Duodenal mucosa (tissue), 2 donors: ENCODE data around the gene RNF130.

Experiments used
- H3K27ac ChIP-seq: one replicate; pipeline ENCODE4 v1.7.0; 2013; ENCODE audit warnings: low read depth, low read length
- H3K27me3 ChIP-seq, 2 donors: one replicate each; pipeline ENCODE4 v1.7.0; 2013; ENCODE audit warnings: low read length in 2 of 2, control low read depth in 1 of 2; ENCODE audit not compliant: insufficient read depth in 2 of 2, control insufficient read depth in 1 of 2
- H3K36me3 ChIP-seq, 2 donors: one replicate each; pipeline ENCODE4 v1.7.0; 2013; ENCODE audit warnings: low read length in 2 of 2, control low read depth in 1 of 2; ENCODE audit not compliant: insufficient read depth in 2 of 2, control insufficient read depth in 1 of 2
- H3K4me1 ChIP-seq, 2 donors: one replicate each; pipeline ENCODE4 v1.7.0; 2013; ENCODE audit warnings: low read length in 2 of 2, control low read depth in 1 of 2; ENCODE audit not compliant: insufficient read depth in 2 of 2, control insufficient read depth in 1 of 2
- H3K4me3 ChIP-seq, 2 donors: one replicate each; pipeline ENCODE4 v1.7.0; 2013; ENCODE audit warnings: low read length in 2 of 2, low read depth in 1 of 2
- H3K9ac ChIP-seq, 2 donors: one replicate each; pipeline ENCODE4 v1.7.0; 2013; ENCODE audit warnings: low read length in 2 of 2, low read depth in 1 of 2
- H3K9me3 ChIP-seq, 2 donors: one replicate each; pipeline ENCODE4 v1.7.0; 2013; ENCODE audit warnings: low read length in 2 of 2, control low read depth in 1 of 2; ENCODE audit not compliant: control insufficient read depth in 1 of 2

The RNF130 gene

DNA sequence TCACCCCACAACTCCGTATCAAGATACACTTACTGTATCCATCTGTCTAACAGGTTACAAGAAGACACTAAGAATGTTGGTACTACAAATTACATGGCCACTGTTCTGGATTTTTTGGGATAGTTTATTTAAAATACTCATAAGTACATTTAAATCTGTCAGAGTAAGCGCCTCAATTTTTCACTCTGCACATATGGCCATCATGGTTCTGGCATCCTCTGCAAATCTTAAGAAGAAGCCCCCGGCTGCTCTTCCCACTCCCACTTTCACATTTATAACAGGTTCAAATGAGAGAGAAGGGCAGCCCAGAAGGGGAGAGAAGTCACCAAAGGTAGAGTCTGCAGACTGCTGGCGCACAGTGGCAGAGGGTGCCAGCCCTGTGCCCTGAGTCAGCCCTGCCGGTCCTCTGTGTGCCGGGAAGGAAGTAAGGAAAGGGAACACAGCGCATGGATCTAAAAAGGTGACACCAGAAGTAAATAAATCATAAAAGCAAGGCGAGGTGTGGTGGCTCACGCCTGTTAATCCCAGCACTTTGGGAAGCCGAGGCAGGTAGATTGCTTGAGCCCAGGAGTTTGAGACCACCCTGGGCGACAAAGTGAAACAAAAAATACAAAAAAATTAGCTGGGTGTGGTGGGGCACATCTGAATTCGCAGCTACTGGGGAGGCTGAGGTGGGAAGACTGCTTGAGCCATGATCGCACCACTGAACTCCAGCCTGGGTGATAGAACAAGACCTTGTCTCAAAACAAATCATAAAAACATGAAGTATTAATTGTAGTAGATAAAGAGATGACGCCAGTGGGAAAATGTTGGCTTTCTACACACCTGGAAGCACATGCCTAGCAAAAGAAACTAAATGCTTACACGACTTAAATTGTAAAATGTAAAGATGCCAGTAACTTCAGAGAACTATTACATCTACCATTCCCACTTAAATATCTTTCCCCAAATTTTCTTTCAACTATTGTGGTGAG lies 30.0 kb downstream of the RNF130 start:
- no peak overlapping the region for H3K4me3 ChIP-seq
- no peaks in the 10 kb centered on the region for H3K27me3 ChIP-seq
- peaks cover 5 to 9% of the 10 kb centered on the region in 2 donors for H3K36me3 ChIP-seq
- no peak overlapping the region for H3K27ac ChIP-seq
- H3K9ac ChIP-seq = no peak overlapping the region
- H3K4me1 ChIP-seq = peaks cover 0 to 9% of the 10 kb centered on the region in 2 donors
- no peaks in the 10 kb centered on the region for H3K9me3 ChIP-seq

DNA sequence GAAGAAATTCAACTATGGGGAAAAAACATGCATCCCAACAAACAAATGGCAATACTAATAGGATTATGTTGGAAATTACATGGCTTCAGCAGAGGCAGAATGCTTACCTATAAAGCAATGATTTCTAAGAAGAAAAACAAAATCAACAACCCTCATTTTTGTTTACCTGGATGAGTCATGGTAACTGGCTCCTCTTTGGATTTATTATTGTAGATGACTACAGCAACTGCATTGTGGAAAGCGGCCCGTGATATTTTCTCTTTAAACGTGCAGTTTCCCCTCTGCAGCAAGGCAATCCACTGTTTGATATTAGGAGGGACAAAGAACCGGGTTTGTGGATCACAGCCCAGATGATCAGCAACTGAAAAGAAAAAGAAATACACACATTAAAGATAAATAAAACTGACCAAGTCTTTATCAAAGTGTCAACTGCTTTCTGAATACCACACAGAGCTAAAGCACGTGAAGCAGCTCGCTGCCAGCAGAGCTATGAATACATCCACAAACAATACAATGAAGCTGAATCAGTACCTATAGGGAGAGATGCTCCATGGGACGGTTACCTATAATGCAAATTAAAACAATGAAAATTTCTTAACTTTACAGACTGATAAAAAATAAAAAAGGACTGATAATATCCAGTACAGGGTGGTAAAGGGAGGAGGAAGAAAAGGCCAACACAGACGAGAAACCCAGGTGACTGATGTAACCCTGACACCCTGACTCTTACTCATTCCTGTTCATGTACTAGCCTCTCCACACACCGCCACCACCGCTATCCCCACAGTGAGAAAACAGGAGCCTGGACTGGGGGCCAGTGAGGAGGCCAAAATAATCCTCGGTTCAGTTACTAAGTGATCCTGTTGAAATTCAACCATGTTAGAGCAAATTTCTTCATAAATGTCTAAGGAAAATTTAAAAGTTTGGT lies 31.0 kb downstream of the RNF130 start:
- no peak overlapping the region for H3K27ac ChIP-seq
- H3K4me1 ChIP-seq = peaks cover 0 to 9% of the 10 kb centered on the region in 2 donors
- H3K36me3 ChIP-seq = peaks cover 7 to 14% of the 10 kb centered on the region in 2 donors
- H3K4me3 ChIP-seq = no peak overlapping the region
- H3K27me3 ChIP-seq = no peaks in the 10 kb centered on the region
- no peak overlapping the region for H3K9ac ChIP-seq
- peaks cover 0 to 6% of the 10 kb centered on the region in 2 donors for H3K9me3 ChIP-seq

DNA sequence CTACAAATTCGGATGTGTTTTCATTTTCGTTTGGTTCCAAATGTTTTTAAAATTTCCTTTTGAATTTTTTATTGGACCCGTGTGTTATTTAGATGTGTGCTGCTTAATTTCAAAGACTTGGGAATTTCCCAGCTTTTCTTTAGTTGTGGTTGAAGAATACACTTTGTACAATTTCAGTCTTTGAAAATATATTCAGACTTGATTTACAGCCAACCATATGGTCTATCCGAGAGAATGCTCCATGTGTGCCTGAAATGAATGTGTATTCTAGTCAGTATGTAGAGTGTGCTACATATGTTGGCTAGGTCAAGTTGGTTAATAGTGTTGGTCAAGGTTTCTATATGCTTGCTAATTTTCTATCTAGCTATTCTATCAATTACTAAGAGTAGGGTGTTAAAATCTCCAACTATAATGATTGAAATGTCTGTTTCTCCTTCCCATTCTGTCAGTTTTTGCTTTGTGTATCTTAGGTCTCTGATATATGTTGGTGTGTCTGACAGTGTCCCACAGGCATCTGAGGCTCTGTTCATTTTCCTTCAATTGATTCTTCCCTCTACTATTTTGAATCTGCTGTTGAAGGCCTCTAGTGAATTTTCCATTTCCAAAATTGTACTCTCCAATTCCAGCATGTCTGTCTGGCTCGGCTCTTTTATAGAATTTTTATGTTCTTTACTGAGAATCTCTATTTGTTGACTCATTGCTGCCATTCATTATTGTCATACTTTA lies 36.2 kb downstream of the RNF130 start:
- Histone ChIP-seq H3K4me3 (no peak overlapping the region), H3K36me3 (peaks cover 10 to 14% of the 10 kb centered on the region in 2 donors), H3K27ac (no peak overlapping the region), H3K9me3 (peaks cover 0 to 6% of the 10 kb centered on the region in 2 donors), H3K9ac (no peak overlapping the region), H3K4me1 (no peaks in the 10 kb centered on the region), H3K27me3 (no peaks in the 10 kb centered on the region)

DNA sequence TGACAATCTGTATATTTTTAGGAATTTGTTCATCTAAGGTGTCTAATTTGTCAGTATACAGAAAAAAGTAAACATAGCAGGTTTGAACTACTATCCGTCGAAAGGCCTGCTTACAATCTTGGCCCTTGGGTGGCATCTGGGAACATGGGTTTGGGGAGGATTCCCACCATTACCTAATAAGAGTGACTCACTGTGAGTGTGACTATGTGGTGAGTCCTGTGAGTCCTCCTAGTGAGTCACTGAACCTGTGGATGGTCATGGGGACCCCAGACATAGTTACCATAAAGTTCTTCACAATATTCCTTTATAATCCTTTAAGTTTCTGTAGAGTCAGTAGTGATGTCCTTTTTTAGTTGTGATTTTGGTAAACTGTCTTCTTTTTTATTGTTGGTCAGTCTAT lies 37.0 kb downstream of the RNF130 start:
- H3K36me3 ChIP-seq = peaks cover 10 to 14% of the 10 kb centered on the region in 2 donors
- no peak overlapping the region for H3K4me3 ChIP-seq
- no peak overlapping the region for H3K27ac ChIP-seq
- H3K9ac ChIP-seq = no peak overlapping the region
- no peaks in the 10 kb centered on the region for H3K27me3 ChIP-seq
- peaks cover 0 to 6% of the 10 kb centered on the region in 2 donors for H3K9me3 ChIP-seq
- H3K4me1 ChIP-seq = no peaks in the 10 kb centered on the region

DNA sequence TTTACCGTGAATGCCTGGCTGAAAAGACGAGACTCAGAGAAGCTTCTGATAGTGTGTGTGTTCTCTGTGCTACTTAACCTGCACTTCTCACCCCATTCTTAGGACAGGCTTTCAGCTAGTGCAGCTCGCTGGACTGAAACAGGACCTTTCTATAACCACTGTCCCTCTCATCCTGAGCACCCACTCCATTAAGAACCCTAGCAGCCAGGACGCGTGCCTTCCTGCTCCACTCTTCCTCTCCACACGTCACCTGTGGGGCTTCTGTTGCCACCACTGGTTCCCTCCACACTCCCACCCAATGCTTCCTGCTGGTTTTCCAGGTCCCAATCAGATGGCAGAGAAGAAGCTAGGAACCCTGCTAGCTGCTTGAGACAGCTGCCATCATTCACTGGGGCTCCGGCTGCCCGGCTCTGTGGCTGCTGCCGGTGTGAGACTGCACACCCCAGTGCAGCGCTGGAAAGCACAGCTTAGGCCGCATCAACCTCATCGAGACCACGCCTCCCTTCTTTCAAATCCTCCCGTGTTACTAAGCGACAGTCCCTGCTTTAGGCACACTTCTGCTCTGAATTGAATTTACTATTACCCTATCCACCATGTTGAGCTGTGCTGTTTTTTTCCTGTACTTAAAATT lies 44.0 kb downstream of the RNF130 start:
- Histone ChIP-seq H3K27me3 (no peaks in the 10 kb centered on the region), H3K9ac (no peak overlapping the region), H3K9me3 (no peaks in the 10 kb centered on the region), H3K4me1 (no peaks in the 10 kb centered on the region), H3K27ac (no peak overlapping the region), H3K36me3 (no peaks in the 10 kb centered on the region), H3K4me3 (no peak overlapping the region)

DNA sequence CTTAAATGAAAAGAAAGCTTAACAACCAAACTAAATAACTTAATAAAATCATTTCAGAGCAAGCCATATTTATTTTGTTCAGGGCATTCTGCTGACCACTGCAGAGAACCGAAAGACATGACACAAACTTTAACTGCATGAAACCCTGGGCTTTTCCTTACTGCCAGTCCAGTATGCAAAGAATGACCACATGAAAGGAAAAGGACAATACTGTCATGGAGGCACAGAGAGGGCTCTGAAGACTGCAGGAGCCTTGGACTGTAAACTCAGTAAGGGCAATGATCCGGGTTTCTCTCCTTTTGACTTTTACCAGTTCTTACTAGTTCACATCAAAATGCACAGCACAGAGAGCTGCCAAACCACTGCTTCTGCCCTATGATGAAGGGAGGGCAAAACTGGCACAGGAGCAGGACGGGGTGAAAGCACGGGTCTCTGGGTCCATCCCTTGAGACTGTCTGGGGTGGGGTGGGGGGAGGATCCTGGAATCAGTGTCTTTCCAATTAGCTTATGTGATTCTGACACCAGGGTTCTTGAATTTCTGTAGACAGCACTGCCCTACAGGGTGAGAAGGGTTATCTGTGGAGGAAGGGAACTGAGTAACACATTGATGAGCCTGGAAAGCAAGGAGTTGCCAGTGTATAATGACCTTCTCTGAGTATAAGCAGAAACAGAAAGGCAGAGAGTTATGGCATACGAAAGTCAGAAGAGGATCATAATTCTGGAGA lies 44.7 kb downstream of the RNF130 start:
- no peaks in the 10 kb centered on the region for H3K9me3 ChIP-seq
- no peak overlapping the region for H3K9ac ChIP-seq
- no peak overlapping the region for H3K27ac ChIP-seq
- no peak overlapping the region for H3K4me3 ChIP-seq
- H3K27me3 ChIP-seq = no peaks in the 10 kb centered on the region
- H3K4me1 ChIP-seq = no peaks in the 10 kb centered on the region
- no peaks in the 10 kb centered on the region for H3K36me3 ChIP-seq

DNA sequence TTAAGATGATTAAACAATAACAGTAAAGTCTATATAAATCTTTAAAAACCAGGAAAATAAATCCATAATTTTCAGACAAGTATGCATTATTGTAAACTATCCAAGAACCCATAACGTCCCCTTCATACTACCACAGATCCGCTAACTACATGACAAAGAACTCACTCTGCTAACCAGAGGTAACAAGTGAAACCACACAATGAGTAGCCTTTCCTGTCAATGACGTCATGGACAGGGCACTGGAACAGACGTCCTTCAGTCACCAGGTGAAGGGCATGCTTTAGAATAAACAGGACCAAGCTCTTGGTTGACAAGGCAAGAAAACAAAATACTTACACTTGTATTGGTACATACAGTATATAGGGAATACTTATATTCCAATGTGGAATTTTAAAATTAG lies 45.2 kb downstream of the RNF130 start:
- no peak overlapping the region for H3K27ac ChIP-seq
- H3K27me3 ChIP-seq = no peaks in the 10 kb centered on the region
- no peaks in the 10 kb centered on the region for H3K4me1 ChIP-seq

DNA sequence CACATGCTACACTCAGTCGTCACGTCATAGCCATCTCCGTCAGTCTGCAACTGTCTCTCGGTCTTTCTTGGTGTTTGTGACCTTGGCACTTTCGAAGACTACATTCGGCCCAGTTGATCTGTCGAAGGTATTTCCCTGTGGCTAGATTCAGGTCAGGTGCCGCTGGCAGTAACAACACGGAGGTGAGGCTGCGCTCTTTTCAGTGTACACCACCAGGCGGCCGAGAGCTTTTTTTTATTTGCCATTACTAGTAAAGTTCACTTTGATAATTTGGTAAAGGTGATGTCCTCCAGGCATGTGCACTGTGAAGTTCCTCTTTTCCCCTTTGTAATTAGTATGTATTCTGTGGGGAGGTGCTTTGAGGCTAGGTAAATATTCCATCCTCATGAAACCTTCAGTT lies 49.7 kb downstream of the RNF130 start:
- peaks cover 0 to 5% of the 10 kb centered on the region in 2 donors for H3K36me3 ChIP-seq
- H3K4me1 ChIP-seq = no peaks in the 10 kb centered on the region
- no peak overlapping the region for H3K9ac ChIP-seq
- no peak overlapping the region for H3K27ac ChIP-seq
- no peak overlapping the region for H3K4me3 ChIP-seq
- H3K9me3 ChIP-seq = no peaks in the 10 kb centered on the region
- no peaks in the 10 kb centered on the region for H3K27me3 ChIP-seq

More for the DNA sequence above, 45.2 kb downstream of the RNF130 start:
- no peaks in the 10 kb centered on the region for H3K9me3 ChIP-seq
- no peak overlapping the region for H3K4me3 ChIP-seq
- no peak overlapping the region for H3K9ac ChIP-seq
- no peaks in the 10 kb centered on the region for H3K36me3 ChIP-seq

DNA sequence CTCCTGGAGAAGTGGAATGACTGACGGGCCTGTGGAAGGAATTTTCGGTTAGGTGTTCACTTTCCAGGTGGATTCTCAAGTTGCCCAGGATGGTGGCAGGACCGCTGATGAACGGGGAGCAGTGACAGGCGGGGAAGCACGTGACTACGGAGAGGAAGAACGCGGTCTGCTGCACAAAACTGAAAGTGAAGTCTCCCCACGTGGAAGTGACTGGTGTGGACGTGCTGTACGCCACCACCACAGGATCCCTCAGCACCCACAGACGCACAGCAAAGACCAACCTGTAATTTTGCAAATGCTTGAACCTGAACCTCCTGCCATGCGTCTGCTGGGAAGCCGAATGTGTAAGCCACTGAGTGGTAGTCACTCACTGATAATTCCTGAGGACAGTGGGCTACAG lies 51.4 kb downstream of the RNF130 start:
- Histone ChIP-seq H3K4me3 (no peak overlapping the region), H3K9me3 (no peaks in the 10 kb centered on the region), H3K27me3 (no peaks in the 10 kb centered on the region), H3K36me3 (peaks cover 0 to 5% of the 10 kb centered on the region in 2 donors), H3K9ac (no peak overlapping the region), H3K27ac (no peak overlapping the region), H3K4me1 (no peaks in the 10 kb centered on the region)
